Measurements from ENCODE around the gene MICB.
"Not testable (repeated sequence)": the region's sequence is repeated elsewhere in the genome, so short reads cannot be mapped to it uniquely, and the experiment has no call there.

Gene MICB

DNA sequence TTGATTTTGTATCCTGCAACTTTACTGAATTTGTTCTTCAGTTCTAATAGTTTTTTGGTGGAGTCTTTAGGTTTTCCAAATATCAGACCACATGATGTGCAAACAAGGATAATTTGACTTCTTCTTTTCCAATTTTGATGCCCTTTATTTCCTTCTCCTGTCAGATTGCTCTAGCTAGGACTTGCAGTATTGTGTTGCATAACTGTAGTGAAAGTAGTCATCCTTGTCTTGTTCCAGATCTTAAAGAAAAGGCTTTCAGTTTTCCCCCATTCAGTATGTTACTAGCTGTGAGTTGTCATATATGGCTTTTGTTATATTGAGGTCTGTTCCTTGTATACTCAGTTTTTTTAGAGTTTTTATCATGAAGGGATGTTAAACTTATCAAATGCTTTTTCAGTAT lies 4.6 kb downstream of the MICB start:
- H3K4me1 ChIP-seq (ENCODE audit: insufficient read depth, low read length, poor library complexity, severe bottlenecking): peaks cover 4% of the 10 kb centered on the region
- H3K9me3 ChIP-seq (ENCODE audit: insufficient read depth, low read depth, low read length): no peaks in the 10 kb centered on the region
- H3K79me2 ChIP-seq (ENCODE audit: insufficient read depth, low read length): peaks cover 75% of the 10 kb centered on the region
- TF ChIP-seq, protein P1, sequence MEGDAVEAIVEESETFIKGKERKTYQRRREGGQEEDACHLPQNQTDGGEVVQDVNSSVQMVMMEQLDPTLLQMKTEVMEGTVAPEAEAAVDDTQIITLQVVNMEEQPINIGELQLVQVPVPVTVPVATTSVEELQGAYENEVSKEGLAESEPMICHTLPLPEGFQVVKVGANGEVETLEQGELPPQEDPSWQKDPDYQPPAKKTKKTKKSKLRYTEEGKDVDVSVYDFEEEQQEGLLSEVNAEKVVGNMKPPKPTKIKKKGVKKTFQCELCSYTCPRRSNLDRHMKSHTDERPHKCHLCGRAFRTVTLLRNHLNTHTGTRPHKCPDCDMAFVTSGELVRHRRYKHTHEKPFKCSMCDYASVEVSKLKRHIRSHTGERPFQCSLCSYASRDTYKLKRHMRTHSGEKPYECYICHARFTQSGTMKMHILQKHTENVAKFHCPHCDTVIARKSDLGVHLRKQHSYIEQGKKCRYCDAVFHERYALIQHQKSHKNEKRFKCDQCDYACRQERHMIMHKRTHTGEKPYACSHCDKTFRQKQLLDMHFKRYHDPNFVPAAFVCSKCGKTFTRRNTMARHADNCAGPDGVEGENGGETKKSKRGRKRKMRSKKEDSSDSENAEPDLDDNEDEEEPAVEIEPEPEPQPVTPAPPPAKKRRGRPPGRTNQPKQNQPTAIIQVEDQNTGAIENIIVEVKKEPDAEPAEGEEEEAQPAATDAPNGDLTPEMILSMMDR (conservative IDR thresholded peaks at IDR 0.05; ENCODE audit: low read length): no peak
- no peak for TF ChIP-seq EZH2phosphoT487 (IDR thresholded peaks at IDR 0.05; ENCODE audit: borderline replicate concordance)
- peaks cover 23% of the 10 kb centered on the region; the same call in 1 of the 2 replicates for H3K36me3 ChIP-seq (ENCODE audit: insufficient read depth, low read length)
- no peaks in the 10 kb centered on the region for H3F3A ChIP-seq (ENCODE audit: low read depth)
- no peaks in the 10 kb centered on the region for H3K27me3 ChIP-seq (ENCODE audit: insufficient read depth, low read length, poor library complexity, severe bottlenecking)
- no peaks in the 10 kb centered on the region for H3K9me2 ChIP-seq (replicated peaks; ENCODE audit: low read depth, low read length)
- H4K20me1 ChIP-seq (ENCODE audit: insufficient read depth, low read length, poor library complexity, severe bottlenecking): peaks cover 14% of the 10 kb centered on the region
- no peak overlapping the region for H3K9ac ChIP-seq (ENCODE audit: low read depth, low read length, poor library complexity, severe bottlenecking)
- no peak overlapping the region for H2AFZ ChIP-seq (ENCODE audit: low read length)
- no peak overlapping the region for H3K4me2 ChIP-seq (ENCODE audit: low read depth, low read length, poor library complexity, severe bottlenecking)
- H3K4me3 ChIP-seq (ENCODE audit: low read length, poor library complexity, severe bottlenecking): no peak overlapping the region

DNA sequence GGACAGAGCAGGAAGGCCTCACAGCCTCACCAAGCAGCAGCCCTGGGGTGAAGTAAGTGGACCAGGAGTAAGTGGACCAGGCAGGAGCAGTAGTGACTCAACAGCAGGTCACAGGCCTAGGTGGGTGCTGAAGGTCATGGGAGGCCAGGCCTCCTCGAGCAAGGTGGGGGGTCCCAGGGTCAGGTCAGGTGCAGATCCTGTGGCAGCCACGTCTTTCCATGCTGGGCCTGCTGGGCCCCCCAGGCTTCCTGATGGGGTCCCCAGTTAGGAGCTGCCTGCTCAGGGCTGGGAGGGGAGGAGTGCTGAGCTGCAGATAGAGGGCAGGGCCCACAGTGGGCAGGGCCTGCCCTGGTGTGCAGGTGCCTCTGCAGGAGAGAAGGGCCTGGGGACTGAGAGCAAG lies 11.1 kb downstream of the MICB start:
- peaks cover 23% of the 10 kb centered on the region for H3K79me2 ChIP-seq (ENCODE audit: insufficient read depth, low read length)
- not testable (repeated sequence) for H3K9ac ChIP-seq (ENCODE audit: low read depth, low read length, poor library complexity, severe bottlenecking); H3K4me3 ChIP-seq (ENCODE audit: low read length, poor library complexity, severe bottlenecking)

DNA sequence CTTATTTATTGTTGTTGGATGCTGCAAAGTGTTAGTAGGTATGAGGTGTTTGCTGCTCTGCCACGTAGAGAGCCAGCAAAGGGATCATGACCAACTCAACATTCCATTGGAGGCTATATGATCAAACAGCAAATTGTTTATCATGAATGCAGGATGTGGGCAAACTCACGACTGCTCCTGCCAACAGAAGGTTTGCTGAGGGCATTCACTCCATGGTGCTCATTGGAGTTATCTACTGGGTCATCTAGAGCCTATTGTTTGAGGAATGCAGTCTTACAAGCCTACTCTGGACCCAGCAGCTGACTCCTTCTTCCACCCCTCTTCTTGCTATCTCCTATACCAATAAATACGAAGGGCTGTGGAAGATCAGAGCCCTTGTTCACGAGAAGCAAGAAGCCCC lies 12.1 kb downstream of the MICB start:
- H3K4me2 ChIP-seq (ENCODE audit: low read depth, low read length, poor library complexity, severe bottlenecking): no peak overlapping the region
- H4K20me1 ChIP-seq (ENCODE audit: insufficient read depth, low read length, poor library complexity, severe bottlenecking): no peaks in the 10 kb centered on the region
- TF ChIP-seq, protein P1 (conservative IDR thresholded peaks at IDR 0.05; ENCODE audit: low read length): no peak
- TF ChIP-seq EZH2phosphoT487 (IDR thresholded peaks at IDR 0.05; ENCODE audit: borderline replicate concordance): no peak
- no peaks in the 10 kb centered on the region for H3K27me3 ChIP-seq (ENCODE audit: insufficient read depth, low read length, poor library complexity, severe bottlenecking)
- H3F3A ChIP-seq (ENCODE audit: low read depth): no peaks in the 10 kb centered on the region
- H3K36me3 ChIP-seq (ENCODE audit: insufficient read depth, low read length): peaks cover 61% of the 10 kb centered on the region; the same call in 1 of the 2 replicates
- no peak overlapping the region for H3K4me3 ChIP-seq (ENCODE audit: low read length, poor library complexity, severe bottlenecking)
- H3K4me1 ChIP-seq (ENCODE audit: insufficient read depth, low read length, poor library complexity, severe bottlenecking): no peaks in the 10 kb centered on the region
- H2AFZ ChIP-seq (ENCODE audit: low read length): no peak overlapping the region
- no peaks in the 10 kb centered on the region for H3K9me2 ChIP-seq (replicated peaks; ENCODE audit: low read depth, low read length)
- no peak overlapping the region for H3K9ac ChIP-seq (ENCODE audit: low read depth, low read length, poor library complexity, severe bottlenecking)
- H3K79me2 ChIP-seq (ENCODE audit: insufficient read depth, low read length): peaks cover 13% of the 10 kb centered on the region; the same call in 1 of the 2 replicates
- no peaks in the 10 kb centered on the region for H3K9me3 ChIP-seq (ENCODE audit: insufficient read depth, low read depth, low read length)

More for the DNA sequence above, 11.1 kb downstream of the MICB start:
- H3K36me3 ChIP-seq (ENCODE audit: insufficient read depth, low read length): peaks cover 61% of the 10 kb centered on the region; the same call in 1 of the 2 replicates
- not testable (repeated sequence) for H3K27me3 ChIP-seq (ENCODE audit: insufficient read depth, low read length, poor library complexity, severe bottlenecking); H3K9me3 ChIP-seq (ENCODE audit: insufficient read depth, low read depth, low read length); H3K4me1 ChIP-seq (ENCODE audit: insufficient read depth, low read length, poor library complexity, severe bottlenecking); H3K9me2 ChIP-seq (replicated peaks; ENCODE audit: low read depth, low read length); H4K20me1 ChIP-seq (ENCODE audit: insufficient read depth, low read length, poor library complexity, severe bottlenecking); H3K4me2 ChIP-seq (ENCODE audit: low read depth, low read length, poor library complexity, severe bottlenecking); H3F3A ChIP-seq (ENCODE audit: low read depth); H2AFZ ChIP-seq (ENCODE audit: low read length)

DNA sequence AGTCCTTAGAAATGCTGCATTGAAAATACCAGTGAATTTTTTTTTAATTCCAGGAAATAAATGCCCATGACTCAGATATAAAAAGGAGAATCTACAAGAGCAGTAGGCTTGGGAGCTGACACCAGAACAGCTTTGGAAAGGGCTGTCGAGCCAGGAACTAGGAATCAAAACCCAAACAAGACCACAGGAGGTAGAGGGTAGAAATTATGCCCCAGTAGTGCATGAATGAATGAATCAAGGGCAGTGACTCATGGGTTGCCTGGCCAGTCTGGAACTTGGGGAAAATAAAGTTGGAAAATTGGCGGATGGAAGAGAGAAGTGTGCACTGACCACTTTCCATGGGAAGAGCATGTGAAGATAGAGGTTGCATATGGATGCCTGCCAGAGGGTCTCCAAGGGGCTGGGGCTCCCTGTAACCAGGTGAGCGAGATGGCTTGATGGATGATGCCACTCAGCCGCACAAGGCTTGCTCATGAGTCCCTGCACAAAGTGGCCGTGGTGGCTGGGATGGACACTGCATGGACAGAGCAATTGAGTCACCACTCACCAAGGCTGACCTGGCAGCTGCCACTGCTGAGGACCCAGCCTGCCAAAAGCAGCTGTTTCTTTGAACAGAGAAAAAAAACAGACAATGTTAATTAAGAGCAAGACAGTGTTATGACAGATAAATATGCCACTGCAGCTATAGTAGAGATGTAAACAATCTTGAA lies 15.7 kb downstream of the MICB start:
- no peaks in the 10 kb centered on the region for H3K27me3 ChIP-seq (ENCODE audit: insufficient read depth, low read length, poor library complexity, severe bottlenecking)
- H2AFZ ChIP-seq (ENCODE audit: low read length): no peak overlapping the region
- H3K36me3 ChIP-seq (ENCODE audit: insufficient read depth, low read length): peaks cover 28% of the 10 kb centered on the region; the same call in 1 of the 2 replicates
- H3K9me3 ChIP-seq (ENCODE audit: insufficient read depth, low read depth, low read length): no peaks in the 10 kb centered on the region
- no peak for TF ChIP-seq EZH2phosphoT487 (IDR thresholded peaks at IDR 0.05; ENCODE audit: borderline replicate concordance)
- TF ChIP-seq, protein P1 (conservative IDR thresholded peaks at IDR 0.05; ENCODE audit: low read length): no peak
- H3K4me1 ChIP-seq (ENCODE audit: insufficient read depth, low read length, poor library complexity, severe bottlenecking): no peaks in the 10 kb centered on the region
- no peak overlapping the region for H3K4me3 ChIP-seq (ENCODE audit: low read length, poor library complexity, severe bottlenecking)
- no peaks in the 10 kb centered on the region for H3F3A ChIP-seq (ENCODE audit: low read depth)
- no peak overlapping the region for H3K9ac ChIP-seq (ENCODE audit: low read depth, low read length, poor library complexity, severe bottlenecking)
- H4K20me1 ChIP-seq (ENCODE audit: insufficient read depth, low read length, poor library complexity, severe bottlenecking): no peaks in the 10 kb centered on the region
- no peaks in the 10 kb centered on the region for H3K9me2 ChIP-seq (replicated peaks; ENCODE audit: low read depth, low read length)
- no peaks in the 10 kb centered on the region for H3K79me2 ChIP-seq (ENCODE audit: insufficient read depth, low read length)
- H3K4me2 ChIP-seq (ENCODE audit: low read depth, low read length, poor library complexity, severe bottlenecking): no peak overlapping the region
